Heart right ventricle (tissue), 16 donors: ENCODE results near the gene XBP1. TPM values are rescaled to one million over a fixed set of nuclear protein-coding genes. Genes with fewer than 3 reads are reported as not detected.
A peak's percentile ranks its signal among the peaks of the same experiment; 100 is the strongest.
"Not testable (repeated sequence)": the region's sequence is repeated elsewhere in the genome, so short reads cannot be mapped to it uniquely, and the experiment has no call there.

Experiments used
- ATAC-seq, 8 donors: fragments of 200-7000 bp; cut with Tn5 transposase; one replicate each; pipeline ENCODE4 v1.9.1; 2020; ENCODE audit warnings: mild to moderate bottlenecking in 8 of 8, moderate library complexity in 8 of 8, moderate number of reproducible peaks in 1 of 8
- DNase-seq, 2 donors: peaks; one replicate each; pipeline ENCODE4 v3.0.0-alpha.2; 2020
- H3K27ac ChIP-seq, 10 donors: fragments of 200-600 bp; sonication (generic) in 2 of 10; one replicate each; pipeline versions ENCODE4 v1.5.0 to v1.8.0; 2020 to 2022; ENCODE audit warnings: mild to moderate bottlenecking in 3 of 10
- H3K27me3 ChIP-seq, 7 donors: fragments of 200-600 bp; one replicate each; pipeline ENCODE4 v1.8.0; 2021 to 2022; ENCODE audit warnings: mild to moderate bottlenecking in 2 of 7
- H3K36me3 ChIP-seq, 9 donors: fragments of 200-600 bp; sonication (generic) in 1 of 9; one replicate each; pipeline versions ENCODE4 v1.5.0 to v1.8.0; 2020 to 2022; ENCODE audit warnings: mild to moderate bottlenecking in 2 of 9
- H3K4me1 ChIP-seq, 9 donors: fragments of 200-600 bp; sonication (generic) in 1 of 9; one replicate each; pipeline versions ENCODE4 v1.5.0 to v1.8.0; 2020 to 2022; ENCODE audit warnings: mild to moderate bottlenecking in 4 of 9
- H3K4me3 ChIP-seq, 10 donors: fragments of 200-600 bp; sonication (generic) in 2 of 10; one replicate each; pipeline versions ENCODE4 v1.5.0 to v1.8.0; 2020 to 2022; ENCODE audit warnings: mild to moderate bottlenecking in 7 of 10, moderate library complexity in 2 of 10
- H3K9me3 ChIP-seq, 11 donors: fragments of 200-600 bp in 10 of 11; sonication (generic) in 2 of 11; one replicate each; pipeline versions ENCODE4 v1.5.0 to v1.8.0; 2013 to 2022; ENCODE audit warnings: mild to moderate bottlenecking in 2 of 11, control low read depth in 1 of 11, moderate library complexity in 1 of 11
- WGBS, 2 donors: extraction: QIAGEN DNeasy Blood & Tissue Kit; methylation state at CpG; one replicate each; pipeline ENCODE4 v1.1.7; 2013; ENCODE audit warnings: inconsistent platforms in 1 of 2; 5-methylcytosine and 5-hydroxymethylcytosine counted together
- intact Hi-C, 10 donors: fragments of 100-400 bp; cut with DNase I; formaldehyde crosslinking; loops; one replicate each; pipeline versions ENCODE4 v1.11.1 to v1.14.2; 2022
- polyA plus RNA-seq, 2 donors: library from polyadenylated mRNA; stranded (reverse); fragments of 200-250 nt; gene quantifications; one replicate each; pipeline ENCODE4 v1.2.3, GENCODE V29; 2013
- total RNA-seq, 10 donors: library from RNA; stranded (reverse); fragmentation: NEBNext Ultra II Directional in 3 of 10; extraction: Animal tissue kit (Norgen Biotek cat#: 25700) in 3 of 10; gene quantifications; one replicate each; pipeline versions ENCODE4 v1.2.1 to v1.2.4, GENCODE V29; 2021 to 2023
- TF ChIP-seq, protein P1 (sequence below), 9 donors: fragments of 200-600 bp; sonication (generic) in 2 of 9; IDR thresholded peaks; one replicate each; pipeline versions ENCODE4 v1.5.0 to v1.8.0; 2021 to 2022; ENCODE audit warnings: antibody characterized with exemption in 9 of 9, mild to moderate bottlenecking in 5 of 9, moderate library complexity in 1 of 9
- donor health status: Arrhythmogenic right ventricular cardiomyopathy.
- donor health status: ischemic (EF 13 %, LVEDD 7.1; RV severe dilation, severe dysfunction).
- donor health status: healthy with polysubstance abuse.
- donor health status: DM: no; HTN: yes; CAD: no.
- donor health status: DM: no; HTN: no; CAD: no.
- donor health status: ischemic (EF 25% LVEDD 6.9; RV normal size, moderate dysfunction).
- donor health status: ischemic (EF 25% LVEDD 5.7; RV mildly dilated, moderate dysfunction).
- donor health status: healthy.
- donor health status: DM: yes; HTN: yes; CAD: no.
- donor health status: Ischemic cardiomyopathy.
- donor health status: ischemic (EF 35%, LVEDD 5.7; RV mildly dilated, moderate dysfunction).
- donor health status: nonischemic (EF 11% LVEDD 7.7; RV severe dilation, severe dysfunction).
- donor health status: DM: yes; HTN: yes; CAD: no.
- donor health status: PGD.
- donor health status: ischemic (EF 29% LVEDD 5.4; RV normal size, mild dysfunction).
- donor health status: nonischemic (EF 23%, LVEDD 6.1; RV moderate dilation, normal function).

XBP1 gene
- total and polyA plus RNA-seq, 12 donors = 22.5 to 140 (median 67.9) TPM

DNA sequence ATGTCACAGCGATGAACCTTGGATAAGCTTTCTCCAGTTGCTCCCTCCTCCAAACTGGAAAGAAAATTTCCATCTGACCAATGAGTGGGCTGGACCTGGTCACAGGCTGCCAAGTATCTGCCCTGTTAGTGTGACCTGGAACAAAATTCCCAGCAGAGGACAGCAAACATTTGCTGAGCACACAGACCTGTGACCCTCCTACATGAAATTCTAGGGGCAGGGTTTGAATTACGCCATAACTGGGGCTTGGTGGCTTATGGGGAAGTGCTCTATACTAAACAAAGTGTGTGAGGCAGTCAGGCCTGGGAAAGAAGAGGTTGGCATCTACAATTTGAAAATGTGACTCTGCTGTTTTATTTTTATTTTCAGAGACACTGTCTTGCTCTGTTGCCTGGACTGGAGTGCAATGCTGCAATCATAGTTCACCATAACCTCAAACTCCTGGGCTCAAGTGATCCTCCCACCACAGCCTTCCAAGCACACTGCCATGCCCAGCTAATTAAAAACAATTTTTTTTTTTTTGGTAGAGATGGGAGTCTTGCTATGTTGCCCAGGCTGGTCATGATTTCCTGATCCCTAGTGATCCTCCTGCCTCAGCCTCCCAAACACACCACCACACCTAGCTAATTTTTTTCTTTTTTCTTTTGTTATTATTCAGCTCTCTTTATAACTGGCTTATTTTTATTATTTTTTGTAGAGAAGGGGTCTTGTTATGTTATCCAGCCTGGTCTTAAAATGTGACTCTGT is 13.6 kb upstream of the XBP1 start:
- Histone ChIP-seq H3K4me3 (no peak overlapping the region), H3K27me3 (no peaks in the 10 kb centered on the region), H3K27ac (peak overlapping the region in 7 of 10 donors; percentile 0 to 88 (median 21)), H3K9me3 (no peaks in the 10 kb centered on the region), H3K4me1 (peaks cover 0 to 82% (median 29%) of the 10 kb centered on the region in 9 donors), H3K36me3 (peaks cover 0 to 19% (median 0%) of the 10 kb centered on the region in 9 donors)
- intact Hi-C loops = no loop called here
- 78 to 86% methylated on average over 2 of the region's 2 CpGs for WGBS, 2 donors
- DNase-seq (peak in 1 of 2 donors; percentile 31), ATAC-seq (peak; percentile 42 to 75 (median 51))
- TF ChIP-seq, protein P1, sequence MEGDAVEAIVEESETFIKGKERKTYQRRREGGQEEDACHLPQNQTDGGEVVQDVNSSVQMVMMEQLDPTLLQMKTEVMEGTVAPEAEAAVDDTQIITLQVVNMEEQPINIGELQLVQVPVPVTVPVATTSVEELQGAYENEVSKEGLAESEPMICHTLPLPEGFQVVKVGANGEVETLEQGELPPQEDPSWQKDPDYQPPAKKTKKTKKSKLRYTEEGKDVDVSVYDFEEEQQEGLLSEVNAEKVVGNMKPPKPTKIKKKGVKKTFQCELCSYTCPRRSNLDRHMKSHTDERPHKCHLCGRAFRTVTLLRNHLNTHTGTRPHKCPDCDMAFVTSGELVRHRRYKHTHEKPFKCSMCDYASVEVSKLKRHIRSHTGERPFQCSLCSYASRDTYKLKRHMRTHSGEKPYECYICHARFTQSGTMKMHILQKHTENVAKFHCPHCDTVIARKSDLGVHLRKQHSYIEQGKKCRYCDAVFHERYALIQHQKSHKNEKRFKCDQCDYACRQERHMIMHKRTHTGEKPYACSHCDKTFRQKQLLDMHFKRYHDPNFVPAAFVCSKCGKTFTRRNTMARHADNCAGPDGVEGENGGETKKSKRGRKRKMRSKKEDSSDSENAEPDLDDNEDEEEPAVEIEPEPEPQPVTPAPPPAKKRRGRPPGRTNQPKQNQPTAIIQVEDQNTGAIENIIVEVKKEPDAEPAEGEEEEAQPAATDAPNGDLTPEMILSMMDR (IDR thresholded peaks at IDR 0.05) = no peak

DNA sequence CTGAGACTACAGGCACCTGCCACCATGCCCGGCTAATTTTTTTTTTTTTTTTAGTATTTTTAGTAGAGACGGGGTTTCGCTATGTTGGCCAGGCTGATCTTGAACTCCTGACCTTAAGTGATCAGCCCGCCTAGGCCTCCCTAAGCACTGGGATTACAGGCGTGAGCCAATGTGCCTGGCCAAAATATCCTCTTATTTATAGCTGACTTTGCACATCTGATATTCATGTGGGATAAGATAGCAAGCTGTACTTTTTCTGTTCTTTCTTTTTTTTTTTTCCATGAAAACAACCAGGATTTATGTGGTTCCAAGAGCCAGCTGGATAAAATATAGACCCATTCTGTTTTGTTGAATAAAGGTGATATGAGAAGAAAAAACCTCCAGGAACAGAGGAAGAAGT is 12.1 kb upstream of the XBP1 start:
- Histone ChIP-seq H3K9me3 (no peaks in the 10 kb centered on the region), H3K36me3 (peaks cover 0 to 33% (median 0%) of the 10 kb centered on the region in 9 donors), H3K4me3 (no peak overlapping the region), H3K27ac (peak overlapping the region in 4 of 10 donors; percentile 13 to 88 (median 23)), H3K27me3 (no peaks in the 10 kb centered on the region), H3K4me1 (peaks cover 0 to 82% (median 21%) of the 10 kb centered on the region in 9 donors)
- TF ChIP-seq, protein P1 (IDR thresholded peaks at IDR 0.05) = no peak
- ATAC-seq = peak in 1 of 8 donors; percentile 51
- intact Hi-C loops = no loop called here
- no peak for DNase-seq
- 64 to 71% methylated on average over 5 of the region's 5 CpGs for WGBS, 2 donors

DNA sequence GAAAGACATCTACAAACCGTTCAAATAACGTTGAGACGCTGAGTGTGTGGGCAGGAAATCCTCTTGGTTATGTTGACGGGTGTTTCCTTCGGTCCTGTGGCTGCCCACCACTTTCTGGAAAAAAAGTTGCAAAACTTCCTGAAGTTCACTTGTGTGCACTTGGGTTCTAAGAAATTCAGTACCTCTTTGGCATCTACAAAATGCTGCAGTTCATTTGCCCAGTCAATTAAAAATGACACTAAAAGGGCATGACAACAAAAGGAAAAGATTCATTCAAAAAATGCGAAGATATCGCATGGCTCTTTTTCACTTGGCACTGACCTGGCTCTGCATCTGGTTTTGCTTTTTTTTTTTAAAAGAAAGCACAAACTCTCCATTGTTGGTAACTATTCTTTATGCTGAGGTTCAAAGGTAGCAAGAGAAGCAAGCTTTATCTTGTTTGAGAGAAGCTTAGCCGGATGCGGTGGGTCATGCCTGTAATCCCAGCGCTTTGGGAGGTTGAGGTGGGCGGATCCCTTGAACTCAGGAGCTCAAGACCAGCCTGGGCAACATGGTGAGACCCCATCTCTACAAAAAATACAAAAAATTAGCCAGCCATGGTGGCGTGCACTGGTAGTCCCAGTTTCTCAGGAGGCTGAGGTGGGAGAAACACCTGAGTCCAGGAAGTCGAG is 10.6 kb upstream of the XBP1 start:
- H3K36me3 ChIP-seq = peaks cover 0 to 39% (median 0%) of the 10 kb centered on the region in 9 donors
- H3K27ac ChIP-seq = peak overlapping the region in 6 of 10 donors; percentile 26 to 88 (median 41)
- no peaks in the 10 kb centered on the region for H3K9me3 ChIP-seq
- intact Hi-C loops = no loop called here
- peaks cover 0 to 82% (median 21%) of the 10 kb centered on the region in 9 donors for H3K4me1 ChIP-seq
- H3K27me3 ChIP-seq = no peaks in the 10 kb centered on the region
- WGBS, 2 donors = 72 to 77% methylated on average over 13 of the region's 13 CpGs
- TF ChIP-seq, protein P1 (IDR thresholded peaks at IDR 0.05) = no peak
- DNase-seq = peak in 1 of 2 donors; percentile 23
- peak overlapping the region in 1 of 10 donors; percentile 22 for H3K4me3 ChIP-seq
- peak in 3 of 8 donors; percentile 31 to 54 (median 38) for ATAC-seq

DNA sequence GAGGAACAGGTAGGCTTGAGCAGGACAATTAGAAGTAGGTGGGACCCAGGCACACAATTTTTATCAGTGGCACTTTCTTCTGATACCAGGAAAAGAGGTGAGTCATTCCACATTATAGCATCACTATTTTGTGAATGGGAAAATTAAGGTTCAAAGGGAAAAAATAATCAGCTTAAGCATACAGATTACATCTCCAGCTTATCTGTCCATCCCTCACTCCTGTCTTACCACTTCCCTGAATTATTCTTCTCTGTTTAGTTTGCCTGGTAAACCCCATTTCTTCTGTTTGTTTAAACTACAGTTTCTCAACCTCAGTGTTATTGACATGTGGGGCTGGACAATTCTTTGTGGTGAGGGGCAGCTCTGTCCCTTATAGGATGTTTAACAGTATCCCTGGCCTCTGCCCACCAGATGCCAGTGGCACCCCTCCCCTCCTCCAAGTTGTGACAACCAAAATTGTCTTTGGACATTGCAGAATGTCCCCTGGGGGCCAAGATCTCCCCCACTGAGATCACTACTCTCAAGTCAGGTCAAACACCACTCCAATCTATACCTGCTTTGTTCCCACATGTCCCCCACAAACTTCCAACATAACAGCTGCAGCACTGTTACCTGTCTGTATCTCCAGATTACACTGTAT is 8.5 kb upstream of the XBP1 start:
- DNase-seq = no peak
- TF ChIP-seq, protein P1 (IDR thresholded peaks at IDR 0.05) = no peak
- intact Hi-C loops = no loop called here
- no peak overlapping the region for H3K4me3 ChIP-seq
- peak overlapping the region in 1 of 10 donors; percentile 51 for H3K27ac ChIP-seq
- H3K4me1 ChIP-seq = peaks cover 0 to 64% (median 20%) of the 10 kb centered on the region in 9 donors
- H3K27me3 ChIP-seq = no peaks in the 10 kb centered on the region
- no peaks in the 10 kb centered on the region for H3K9me3 ChIP-seq
- H3K36me3 ChIP-seq = peaks cover 0 to 32% (median 0%) of the 10 kb centered on the region in 9 donors
- ATAC-seq = no peak

DNA sequence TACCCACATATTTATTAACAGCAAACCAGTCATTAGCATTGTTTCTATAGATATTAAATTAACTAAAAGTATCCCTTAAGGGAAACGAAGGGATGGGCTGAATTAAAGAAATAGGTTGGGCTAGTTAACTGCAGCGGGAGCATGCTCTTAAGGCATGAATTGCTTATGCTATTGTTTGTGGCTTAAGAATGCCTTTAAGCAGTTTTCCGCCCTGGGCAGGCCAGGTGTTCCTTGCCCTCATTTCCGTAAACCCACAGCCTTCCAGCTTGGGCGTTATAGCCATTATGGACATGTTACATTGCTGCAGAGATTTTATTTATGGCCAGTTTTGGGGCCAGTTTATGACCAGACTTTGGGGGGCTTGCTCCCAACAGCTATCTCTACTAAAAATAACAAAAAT is 5.1 kb upstream of the XBP1 start:
- H3K27ac ChIP-seq, intact Hi-C loops, H3K4me3 ChIP-seq, H3K9me3 ChIP-seq, ATAC-seq, DNase-seq, H3K27me3 ChIP-seq: not testable (repeated sequence)
- Histone ChIP-seq H3K36me3 (peaks cover 0 to 34% (median 0%) of the 10 kb centered on the region in 9 donors), H3K4me1 (peaks cover 4 to 50% (median 17%) of the 10 kb centered on the region in 9 donors)
- 94 to 96% methylated on average over 5 of the region's 5 CpGs for WGBS, 2 donors
